Psoas muscle (tissue), 8 donors: ENCODE results near the gene TMC6. TPM values are rescaled to one million over a fixed set of nuclear protein-coding genes. Genes with fewer than 3 reads are reported as not detected.

Experiments used
- ATAC-seq, 4 donors: fragments of 200-7000 bp; cut with Tn5 transposase; one replicate each; pipeline ENCODE4 v1.9.1; 2020; ENCODE audit warnings: moderate library complexity in 3 of 4, mild to moderate bottlenecking in 2 of 4
- DNase-seq, 2 donors: peaks; one replicate each; pipeline ENCODE4 v3.0.0-alpha.2; 2020
- H3K27ac ChIP-seq: fragments of 200-600 bp; one replicate; pipeline ENCODE4 v1.8.0; 2022
- H3K27me3 ChIP-seq, 3 donors: fragments of 200-600 bp in 1 of 3; one replicate each; pipeline versions ENCODE4 v1.6.1 to v1.8.0; 2013 to 2022; ENCODE audit warnings: low read length in 2 of 3, mild to moderate bottlenecking in 2 of 3, moderate library complexity in 1 of 3; ENCODE audit not compliant: insufficient read depth in 3 of 3
- H3K36me3 ChIP-seq, 2 donors: fragments of 200-600 bp in 1 of 2; one replicate each; pipeline versions ENCODE4 v1.6.1 to v1.8.0; 2013 to 2022; ENCODE audit warnings: low read depth in 1 of 2, mild to moderate bottlenecking in 1 of 2, moderate library complexity in 1 of 2; ENCODE audit not compliant: insufficient read depth in 1 of 2
- H3K4me1 ChIP-seq: fragments of 200-600 bp; one replicate; pipeline ENCODE4 v1.8.0; 2022
- H3K4me3 ChIP-seq: fragments of 200-600 bp; one replicate; pipeline ENCODE4 v1.8.0; 2022; ENCODE audit warnings: mild to moderate bottlenecking
- H3K9me3 ChIP-seq: fragments of 200-600 bp; one replicate; pipeline ENCODE4 v1.8.0; 2022
- CTCF ChIP-seq: fragments of 200-600 bp; IDR thresholded peaks from one replicate; pipeline ENCODE4 v1.8.0; 2022; ENCODE audit warnings: antibody characterized with exemption
- WGBS, 3 donors: extraction: QIAGEN DNeasy Blood & Tissue Kit; methylation state at CpG; one replicate each; pipeline versions ENCODE4 v1.1.6 to v1.1.7; 2013; 5-methylcytosine and 5-hydroxymethylcytosine counted together
- intact Hi-C, 2 donors: fragments of 100-400 bp; cut with DNase I; formaldehyde crosslinking; loops; one replicate each; pipeline versions ENCODE4 v1.11.0 to v1.14.2; 2022
- polyA plus RNA-seq, 3 donors: library from polyadenylated mRNA; stranded (reverse); fragments of 200-250 nt; gene quantifications; one replicate each; pipeline ENCODE4 v1.2.3, GENCODE V29; 2013
- total RNA-seq, 4 donors: library from RNA; stranded (reverse); fragmentation: NEBNext Ultra II Directional in 2 of 4; extraction: Animal tissue kit (Norgen Biotek cat#: 25700) in 2 of 4; gene quantifications; one replicate each; pipeline versions ENCODE4 v1.2.1 to v1.2.4, GENCODE V29; 2021 to 2023
- donor health status: healthy with polysubstance abuse.
- donor health status: DM: no; HTN: no; CAD: no; lungs with moderate emphysema.
- donor health status: Bipolar disorder and iron deficiency.
- donor health status: healthy.
- donor health status: DM: yes; HTN: yes; CAD: no.
- donor health status: DM: no; HTN: no; CAD: no.
- donor health status: DM: no; HTN: no; CAD: no.
- donor health status: DM: yes; HTN: yes; CAD: no.

The TMC6 gene
- total and polyA plus RNA-seq, 7 donors = 2.7 to 11.0 (median 6.1) TPM

DNA sequence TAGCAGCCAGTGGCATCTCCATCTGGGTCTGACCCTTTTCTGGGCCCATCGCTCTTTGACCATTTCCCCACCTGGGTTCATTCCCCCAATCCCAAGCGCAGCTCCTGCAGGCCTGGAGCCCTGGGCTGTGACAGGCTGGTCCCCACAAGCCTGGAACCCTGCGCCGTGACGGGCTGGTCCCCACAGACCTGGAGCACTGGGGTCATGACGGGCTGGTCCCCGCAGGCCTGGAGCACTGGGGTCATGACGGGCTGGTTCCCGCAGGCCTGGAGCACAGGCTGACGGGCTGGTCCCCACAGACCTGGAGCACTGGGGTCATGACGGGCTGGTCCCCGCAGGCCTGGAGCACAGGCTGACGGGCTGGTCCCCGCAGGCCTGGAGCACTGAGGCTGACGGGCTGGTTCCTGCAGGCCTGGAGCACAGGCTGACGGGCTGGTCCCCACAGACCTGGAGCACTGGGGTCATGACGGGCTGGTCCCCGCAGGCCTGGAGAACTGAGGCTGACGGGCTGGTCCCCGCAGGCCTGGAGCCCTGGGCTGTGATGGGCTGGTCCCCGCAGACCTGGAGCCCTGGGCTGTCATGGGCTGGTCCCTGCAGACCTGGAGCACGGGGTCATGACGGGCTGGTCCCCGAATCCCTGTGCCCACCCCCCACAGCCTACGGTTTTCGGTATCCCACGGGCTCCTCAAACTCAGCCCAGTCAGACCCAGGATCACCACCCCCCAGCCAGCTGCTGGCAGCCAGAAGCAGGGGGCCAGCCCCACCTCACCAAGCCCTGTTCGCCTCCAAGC is 16.6 kb downstream of the TMC6 start:
- Histone ChIP-seq H3K36me3 (peaks cover 0 to 2% of the 10 kb centered on the region in 2 donors), H3K27me3 (peaks cover 0 to 2% (median 0%) of the 10 kb centered on the region in 3 donors), H3K9me3 (no peaks in the 10 kb centered on the region), H3K4me1 (peaks cover 30% of the 10 kb centered on the region), H3K4me3 (no peak overlapping the region), H3K27ac (peak overlapping the region; percentile 77)
- intact Hi-C loops = loop anchor here (2.0 to 10.0 kb wide), 6 partner anchors 63 to 313 kb away; no protein-coding TSS in a partner anchor
- ATAC-seq (no peak), DNase-seq (peak in 1 of 2 donors; percentile 55)
- 80 to 84% (median 83%) methylated on average over 24 to 28 of the region's 28 CpGs for WGBS, 3 donors
- TF ChIP-seq CTCF = no peak

DNA sequence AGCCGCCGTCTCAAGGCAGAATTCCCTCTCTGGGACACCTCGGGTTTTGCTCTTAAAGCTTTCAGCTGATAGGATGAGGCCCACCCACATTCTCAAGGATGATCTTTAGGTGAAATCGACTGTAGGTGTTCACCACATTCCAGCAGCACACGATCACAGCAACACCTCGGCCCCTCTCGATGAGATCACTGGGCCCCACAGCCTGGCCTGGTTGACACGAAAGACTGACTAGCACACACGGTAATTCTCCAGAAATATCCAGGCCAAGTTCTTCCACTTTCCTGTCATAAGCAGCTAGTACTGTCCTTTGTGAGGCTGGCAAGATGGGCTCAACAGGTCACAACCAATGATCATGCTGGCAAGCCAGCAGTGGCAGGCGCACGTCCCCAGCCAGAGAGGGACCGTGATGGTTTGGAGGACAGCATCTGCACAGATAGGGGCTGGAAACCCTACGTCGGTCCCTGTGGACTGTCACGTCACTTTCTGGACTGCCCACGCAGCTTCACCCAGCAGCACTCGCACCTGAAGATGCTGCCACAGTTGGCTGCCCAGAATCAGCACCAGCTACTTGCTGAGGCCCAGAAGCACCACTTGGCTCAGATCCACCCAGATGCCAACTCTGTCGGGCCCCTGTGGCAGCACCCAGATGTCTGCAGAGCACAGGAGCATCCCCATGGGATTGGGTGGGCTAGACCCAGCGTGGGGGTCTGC is 17.4 kb downstream of the TMC6 start:
- intact Hi-C loops = loop anchor here (5.0 to 10.0 kb wide), 3 partner anchors 94 to 314 kb away; no protein-coding TSS in a partner anchor
- peaks cover 0 to 8% of the 10 kb centered on the region in 2 donors for H3K36me3 ChIP-seq
- no peak overlapping the region for H3K4me3 ChIP-seq
- peak in 1 of 2 donors; percentile 48 for DNase-seq
- H3K4me1 ChIP-seq = peaks cover 30% of the 10 kb centered on the region
- peak overlapping the region; percentile 77 for H3K27ac ChIP-seq
- no peaks in the 10 kb centered on the region for H3K9me3 ChIP-seq
- WGBS, 3 donors = 66 to 75% (median 66%) methylated on average over 19 of the region's 19 CpGs
- TF ChIP-seq CTCF = no peak
- ATAC-seq = peak; percentile 9 to 32 (median 25)
- peaks cover 0 to 2% (median 0%) of the 10 kb centered on the region in 3 donors for H3K27me3 ChIP-seq

GRCh38 chr17:78110363-78111015 is 18.1 kb downstream of the TMC6 start:
- H3K4me3 ChIP-seq = no peak overlapping the region
- peak overlapping the region; percentile 77 for H3K27ac ChIP-seq
- ATAC-seq (peak; percentile 84 to 93 (median 89)), DNase-seq (peak; percentile 65 to 91)
- H3K4me1 ChIP-seq = peaks cover 30% of the 10 kb centered on the region
- intact Hi-C loops = loop anchor here (5.0 to 10.0 kb wide), 3 partner anchors 93 to 314 kb away; no protein-coding TSS in a partner anchor
- WGBS, 3 donors = 54 to 70% (median 69%) methylated on average over 22 of the region's 22 CpGs
- H3K9me3 ChIP-seq = no peaks in the 10 kb centered on the region
- H3K36me3 ChIP-seq = peaks cover 0 to 15% of the 10 kb centered on the region in 2 donors
- peaks cover 0 to 2% (median 0%) of the 10 kb centered on the region in 3 donors for H3K27me3 ChIP-seq
- no peak for TF ChIP-seq CTCF

DNA sequence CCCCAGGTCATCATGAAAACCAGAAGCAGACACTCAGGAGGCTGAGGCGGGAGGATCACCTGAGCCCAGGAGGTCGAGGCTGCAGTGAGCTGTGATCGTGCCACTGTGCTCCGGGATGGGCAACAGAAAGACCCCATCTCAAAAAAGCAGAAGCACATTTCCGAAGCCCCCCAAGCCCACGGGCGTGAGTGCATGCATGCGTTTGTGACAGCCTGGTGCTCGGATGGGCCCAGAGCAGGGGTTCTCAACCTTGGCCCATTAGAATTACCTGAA is 19.1 kb downstream of the TMC6 start:
- WGBS, 3 donors = 84 to 92% (median 92%) methylated on average over 9 of the region's 9 CpGs
- H3K27ac ChIP-seq = peak overlapping the region; percentile 77
- no peaks in the 10 kb centered on the region for H3K9me3 ChIP-seq
- TF ChIP-seq CTCF = no peak
- H3K4me3 ChIP-seq = no peak overlapping the region
- no peaks in the 10 kb centered on the region for H3K27me3 ChIP-seq
- DNase-seq = peak in 1 of 2 donors; percentile 47
- peaks cover 30% of the 10 kb centered on the region for H3K4me1 ChIP-seq
- peaks cover 4 to 26% of the 10 kb centered on the region in 2 donors for H3K36me3 ChIP-seq
- ATAC-seq = no peak
- intact Hi-C loops = no loop called here
